Measurements from ENCODE around the gene THSD4.
A peak's percentile ranks its signal among the peaks of the same experiment; 100 is the strongest.

Gene THSD4

DNA sequence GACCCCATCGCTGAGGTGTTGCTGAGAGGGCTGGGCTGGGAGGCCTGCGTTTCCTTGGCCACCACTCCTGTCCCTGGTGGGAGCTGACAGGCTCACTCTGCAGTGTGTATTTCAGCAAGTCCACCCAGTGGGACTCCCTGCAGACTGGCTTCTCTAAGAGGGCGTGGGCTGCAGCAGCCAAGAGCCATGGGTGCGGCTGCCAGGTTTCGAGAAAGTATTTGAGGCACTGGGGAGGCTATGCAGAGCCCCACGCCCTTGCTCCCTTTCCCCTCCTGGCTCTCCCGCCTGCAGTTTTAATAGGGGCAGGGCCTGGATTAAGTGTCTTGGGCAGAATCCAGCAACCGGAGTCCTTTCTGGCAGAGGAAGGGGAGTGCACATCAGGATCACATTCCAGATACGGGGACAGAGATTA lies 242.1 kb downstream of the THSD4 start:
- H3K9ac ChIP-seq (ENCODE audit: insufficient read length, low read depth) = no peak overlapping the region
- peaks cover 12% of the 10 kb centered on the region for H3K4me1 ChIP-seq (ENCODE audit: insufficient read depth, insufficient read length)
- no peaks in the 10 kb centered on the region for H3K36me3 ChIP-seq (ENCODE audit: insufficient read depth, insufficient read length, low read length)
- H3K9me3 ChIP-seq (ENCODE audit: insufficient read depth, low read length) = no peaks in the 10 kb centered on the region
- TF ChIP-seq SUZ12 (IDR thresholded peaks at IDR 0.05; ENCODE audit: extremely low read depth, insufficient read depth, insufficient read length) (no peak), ZNF274 (IDR thresholded peaks at IDR 0.05; ENCODE audit: low read depth, low read length) (no peak), YY1 (IDR thresholded peaks at IDR 0.05; ENCODE audit: insufficient read depth, insufficient read length) (no peak)
- DNase-seq (ENCODE audit: low read depth, low spot score) = no peak
- no peaks in the 10 kb centered on the region for H3K27me3 ChIP-seq (ENCODE audit: insufficient read depth, insufficient read length)
- H3K4me3 ChIP-seq (ENCODE audit: insufficient read length, low read depth) = no peak overlapping the region

GRCh38 chr15:71357967-71358366 lies 242.7 kb downstream of the THSD4 start:
- Histone ChIP-seq H3K9me3 (ENCODE audit: insufficient read depth, low read length) (no peaks in the 10 kb centered on the region), H3K4me1 (ENCODE audit: insufficient read depth, insufficient read length) (peaks cover 12% of the 10 kb centered on the region), H3K4me3 (ENCODE audit: insufficient read length, low read depth) (no peak overlapping the region), H3K9ac (ENCODE audit: insufficient read length, low read depth) (no peak overlapping the region), H3K27me3 (ENCODE audit: insufficient read depth, insufficient read length) (no peaks in the 10 kb centered on the region), H3K36me3 (ENCODE audit: insufficient read depth, insufficient read length, low read length) (no peaks in the 10 kb centered on the region)
- TF ChIP-seq SUZ12 (IDR thresholded peaks at IDR 0.05; ENCODE audit: extremely low read depth, insufficient read depth, insufficient read length) = no peak
- no peak for TF ChIP-seq ZNF274 (IDR thresholded peaks at IDR 0.05; ENCODE audit: low read depth, low read length)
- TF ChIP-seq YY1 (IDR thresholded peaks at IDR 0.05; ENCODE audit: insufficient read depth, insufficient read length) = no peak
- no peak for DNase-seq (ENCODE audit: low read depth, low spot score)

DNA sequence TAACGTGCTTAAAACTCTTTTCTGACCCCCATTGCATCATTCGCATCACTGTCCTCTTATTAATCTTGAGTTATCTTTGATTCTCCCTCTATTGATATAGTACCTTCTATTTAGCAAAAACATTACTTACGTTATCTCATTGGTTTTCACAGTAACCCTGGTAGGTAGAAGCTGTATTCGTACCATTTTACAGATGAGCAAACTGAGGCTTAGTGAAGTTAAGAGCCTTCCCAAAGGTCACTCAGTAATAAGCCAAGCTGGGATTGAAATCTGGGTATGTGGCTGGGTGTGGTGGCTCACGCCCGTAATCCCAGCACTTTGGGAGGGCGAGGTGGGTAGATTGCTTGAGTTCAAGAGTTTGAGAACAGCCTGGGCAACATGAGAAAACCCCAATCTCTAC lies 244.0 kb downstream of the THSD4 start:
- no peaks in the 10 kb centered on the region for H3K9me3 ChIP-seq (ENCODE audit: insufficient read depth, low read length)
- H3K27me3 ChIP-seq (ENCODE audit: insufficient read depth, insufficient read length) = no peaks in the 10 kb centered on the region
- no peak overlapping the region for H3K9ac ChIP-seq (ENCODE audit: insufficient read length, low read depth)
- no peak overlapping the region for H3K4me3 ChIP-seq (ENCODE audit: insufficient read length, low read depth)
- H3K36me3 ChIP-seq (ENCODE audit: insufficient read depth, insufficient read length, low read length) = no peaks in the 10 kb centered on the region
- TF ChIP-seq YY1 (IDR thresholded peaks at IDR 0.05; ENCODE audit: insufficient read depth, insufficient read length) = no peak
- TF ChIP-seq ZNF274 (IDR thresholded peaks at IDR 0.05; ENCODE audit: low read depth, low read length) = no peak
- TF ChIP-seq SUZ12 (IDR thresholded peaks at IDR 0.05; ENCODE audit: extremely low read depth, insufficient read depth, insufficient read length) = no peak
- DNase-seq (ENCODE audit: low read depth, low spot score) = no peak
- peaks cover 15% of the 10 kb centered on the region for H3K4me1 ChIP-seq (ENCODE audit: insufficient read depth, insufficient read length)

DNA sequence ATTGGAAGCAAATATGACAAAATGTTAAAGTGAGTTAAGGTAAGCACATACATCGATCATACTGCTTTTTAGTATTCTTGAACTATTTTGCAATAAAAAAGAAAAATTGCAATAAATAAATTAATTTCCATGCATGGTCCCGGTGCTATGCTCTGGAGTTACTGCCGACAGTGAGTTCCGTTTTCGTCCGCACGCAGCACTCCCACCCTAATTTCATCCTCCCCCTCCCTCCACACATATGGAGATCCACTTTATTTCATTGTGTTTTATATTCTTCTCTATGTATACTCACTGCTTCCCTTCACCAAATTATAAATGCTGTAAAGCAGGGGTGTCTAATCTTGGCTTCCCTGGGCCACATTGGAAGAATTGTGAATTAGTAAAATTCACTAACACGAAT lies 247.3 kb downstream of the THSD4 start:
- DNase-seq (ENCODE audit: low read depth, low spot score) = no peak
- Histone ChIP-seq H3K9ac (ENCODE audit: insufficient read length, low read depth) (no peak overlapping the region), H3K4me1 (ENCODE audit: insufficient read depth, insufficient read length) (peaks cover 6% of the 10 kb centered on the region), H3K4me3 (ENCODE audit: insufficient read length, low read depth) (no peak overlapping the region), H3K27me3 (ENCODE audit: insufficient read depth, insufficient read length) (no peaks in the 10 kb centered on the region), H3K36me3 (ENCODE audit: insufficient read depth, insufficient read length, low read length) (no peaks in the 10 kb centered on the region), H3K9me3 (ENCODE audit: insufficient read depth, low read length) (peaks cover 6% of the 10 kb centered on the region; the same call in 1 of the 2 replicates)
- TF ChIP-seq ZNF274 (IDR thresholded peaks at IDR 0.05; ENCODE audit: low read depth, low read length) (no peak), YY1 (IDR thresholded peaks at IDR 0.05; ENCODE audit: insufficient read depth, insufficient read length) (no peak), SUZ12 (IDR thresholded peaks at IDR 0.05; ENCODE audit: extremely low read depth, insufficient read depth, insufficient read length) (no peak)

DNA sequence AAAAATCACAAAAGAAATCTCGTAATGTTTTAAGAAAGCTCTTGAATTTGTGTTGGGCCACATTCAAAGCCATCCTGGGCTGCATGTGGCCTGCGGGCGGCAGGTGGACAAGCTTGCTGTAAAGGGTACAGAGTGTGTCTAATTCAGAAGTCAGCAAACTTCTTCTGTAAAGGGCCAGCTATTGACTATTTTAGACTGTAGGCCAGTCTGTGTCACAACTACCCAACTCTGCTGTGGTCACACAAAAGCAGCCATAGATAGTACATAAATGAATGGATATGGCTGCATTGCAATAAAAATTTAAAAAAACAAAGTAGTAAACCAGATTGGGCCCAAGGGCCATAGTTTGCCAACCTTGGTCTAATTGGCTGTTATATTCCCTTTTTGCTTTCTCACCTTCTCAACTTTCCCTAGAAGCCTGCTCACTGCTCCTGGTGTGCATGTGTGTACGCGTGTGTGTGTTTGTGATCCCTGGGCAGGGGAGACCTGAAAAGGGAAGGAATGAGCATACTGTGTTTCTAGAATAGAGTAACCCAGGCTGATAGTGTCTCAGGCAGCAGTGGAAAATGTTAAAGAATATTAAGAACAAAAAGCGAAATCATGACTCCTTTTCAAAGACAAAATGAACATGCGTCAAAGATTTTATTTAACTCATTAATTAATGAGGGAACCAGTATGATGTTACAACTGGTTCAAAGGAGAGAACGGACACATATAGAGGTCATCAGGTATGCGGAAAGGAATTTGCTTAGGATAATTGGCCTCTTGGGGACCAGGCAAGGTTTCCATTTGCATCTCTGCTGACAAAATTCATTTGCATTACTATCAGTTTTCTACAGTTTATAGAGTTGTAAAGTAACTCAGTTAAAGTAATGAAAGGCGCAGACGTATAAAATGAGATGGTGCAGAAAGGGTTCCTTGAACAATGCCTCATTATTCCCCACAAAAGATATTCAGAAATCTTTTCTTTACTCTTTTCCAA lies 248.0 kb downstream of the THSD4 start:
- peak; percentile 35 for DNase-seq (ENCODE audit: low read depth, low spot score)

DNA sequence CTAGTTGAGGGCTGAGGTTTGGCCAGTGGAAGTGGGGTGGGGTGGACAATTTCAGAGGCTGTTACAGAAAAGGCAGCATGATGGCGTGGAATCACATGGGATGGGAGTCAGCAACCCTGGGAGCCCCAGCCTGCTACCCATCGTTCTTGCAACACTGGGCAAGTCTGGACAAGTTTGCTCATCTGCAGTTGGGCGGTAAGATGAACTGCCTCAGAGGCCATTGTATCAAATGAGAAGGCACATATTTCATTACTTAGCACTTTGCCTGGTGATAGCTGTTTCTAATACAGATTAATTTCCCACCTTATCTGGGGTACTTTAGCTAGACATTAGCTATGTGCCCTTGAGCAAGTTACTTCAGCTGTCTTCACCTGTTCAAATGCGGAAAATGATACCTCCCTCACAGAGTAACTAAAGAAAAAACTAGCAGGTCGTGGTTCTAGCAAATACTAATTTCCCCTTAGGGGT lies 248.9 kb downstream of the THSD4 start:
- TF ChIP-seq ZNF274 (IDR thresholded peaks at IDR 0.05; ENCODE audit: low read depth, low read length) (no peak), SUZ12 (IDR thresholded peaks at IDR 0.05; ENCODE audit: extremely low read depth, insufficient read depth, insufficient read length) (no peak), YY1 (IDR thresholded peaks at IDR 0.05; ENCODE audit: insufficient read depth, insufficient read length) (no peak)
- peaks cover 4% of the 10 kb centered on the region for H3K4me1 ChIP-seq (ENCODE audit: insufficient read depth, insufficient read length)
- H3K27me3 ChIP-seq (ENCODE audit: insufficient read depth, insufficient read length) = no peaks in the 10 kb centered on the region
- H3K9me3 ChIP-seq (ENCODE audit: insufficient read depth, low read length) = peaks cover 6% of the 10 kb centered on the region; the same call in 1 of the 2 replicates
- no peak overlapping the region for H3K4me3 ChIP-seq (ENCODE audit: insufficient read length, low read depth)
- H3K9ac ChIP-seq (ENCODE audit: insufficient read length, low read depth) = no peak overlapping the region
- DNase-seq (ENCODE audit: low read depth, low spot score) = no peak
- H3K36me3 ChIP-seq (ENCODE audit: insufficient read depth, insufficient read length, low read length) = no peaks in the 10 kb centered on the region

More for the DNA sequence above, 248.0 kb downstream of the THSD4 start:
- Histone ChIP-seq H3K4me3 (ENCODE audit: insufficient read length, low read depth) (no peak overlapping the region), H3K9ac (ENCODE audit: insufficient read length, low read depth) (no peak overlapping the region), H3K4me1 (ENCODE audit: insufficient read depth, insufficient read length) (peaks cover 4% of the 10 kb centered on the region), H3K36me3 (ENCODE audit: insufficient read depth, insufficient read length, low read length) (no peaks in the 10 kb centered on the region), H3K9me3 (ENCODE audit: insufficient read depth, low read length) (peaks cover 6% of the 10 kb centered on the region; the same call in 1 of the 2 replicates), H3K27me3 (ENCODE audit: insufficient read depth, insufficient read length) (no peaks in the 10 kb centered on the region)
- TF ChIP-seq ZNF274 (IDR thresholded peaks at IDR 0.05; ENCODE audit: low read depth, low read length) = no peak

- no peak overlapping the region for H3K9ac ChIP-seq (ENCODE audit: insufficient read length, low read depth)
- peaks cover 4% of the 10 kb centered on the region for H3K4me1 ChIP-seq (ENCODE audit: insufficient read depth, insufficient read length)
- H3K4me3 ChIP-seq (ENCODE audit: insufficient read length, low read depth) = no peak overlapping the region
- no peak for DNase-seq (ENCODE audit: low read depth, low spot score)
- TF ChIP-seq ZNF274 (IDR thresholded peaks at IDR 0.05; ENCODE audit: low read depth, low read length) (no peak), YY1 (IDR thresholded peaks at IDR 0.05; ENCODE audit: insufficient read depth, insufficient read length) (no peak), SUZ12 (IDR thresholded peaks at IDR 0.05; ENCODE audit: extremely low read depth, insufficient read depth, insufficient read length) (no peak)
- H3K9me3 ChIP-seq (ENCODE audit: insufficient read depth, low read length) = peaks cover 6% of the 10 kb centered on the region; the same call in 1 of the 2 replicates
- H3K27me3 ChIP-seq (ENCODE audit: insufficient read depth, insufficient read length) = no peaks in the 10 kb centered on the region
- H3K36me3 ChIP-seq (ENCODE audit: insufficient read depth, insufficient read length, low read length) = no peaks in the 10 kb centered on the region
Observed at GRCh38 chr15:71366522-71366921, 251.3 kb downstream of the THSD4 start.

Data from NT2/D1 (cell line).